ENCODE data around the gene CCT7.

CCT7 gene

GRCh38 chr2:73268830-73269685 is 35.0 kb downstream of the CCT7 start:
- peak; percentile 81 for DNase-seq (ENCODE audit: low spot score)

- no peak for DNase-seq (ENCODE audit: low spot score)
These were observed 35.8 kb downstream of the CCT7 start for GRCh38 chr2:73269686-73270465.

GRCh38 chr2:73272270-73272669 is 38.2 kb downstream of the CCT7 start:
- no peak for DNase-seq (ENCODE audit: low spot score)

- no peak for DNase-seq (ENCODE audit: low spot score)
These were observed 45.7 kb downstream of the CCT7 start for GRCh38 chr2:73279852-73280251.

- DNase-seq (ENCODE audit: low spot score), result no peak
These were observed 47.1 kb downstream of the CCT7 start for GRCh38 chr2:73281244-73281643.

- DNase-seq (ENCODE audit: low spot score), result no peak
These were observed 48.9 kb downstream of the CCT7 start for GRCh38 chr2:73282924-73283544.

- DNase-seq (ENCODE audit: low spot score), result no peak
These were observed 49.6 kb downstream of the CCT7 start for GRCh38 chr2:73283545-73284295.

GRCh38 chr2:73284296-73285158 is 50.4 kb downstream of the CCT7 start, which contains the start of gene FBXO41:
FBXO41 (minus strand) TSS chr2:73284478; CDS start chr2:73269630, 14,848 bp downstream.
- DNase-seq (ENCODE audit: low spot score), result peak; percentile 56

GRCh38 chr2:73285159-73285739 is 51.1 kb downstream of the CCT7 start:
- no peak for DNase-seq (ENCODE audit: low spot score)

GRCh38 chr2:73286134-73286655 is 52.1 kb downstream of the CCT7 start:
- no peak for DNase-seq (ENCODE audit: low spot score)

GRCh38 chr2:73289304-73289703 is 55.2 kb downstream of the CCT7 start:
- no peak for DNase-seq (ENCODE audit: low spot score)

- peak; percentile 46 for DNase-seq (ENCODE audit: low spot score)
These were observed 56.1 kb downstream of the CCT7 start for GRCh38 chr2:73290049-73290839.

- peak; percentile 49 for DNase-seq (ENCODE audit: low spot score)
These were observed 57.0 kb downstream of the CCT7 start for GRCh38 chr2:73291093-73291460.

- no peak for DNase-seq (ENCODE audit: low spot score)
These were observed 57.6 kb downstream of the CCT7 start for GRCh38 chr2:73291461-73292315.

- no peak for DNase-seq (ENCODE audit: low spot score)
These were observed 58.3 kb downstream of the CCT7 start for GRCh38 chr2:73292316-73292905.

GRCh38 chr2:73292906-73293533 is 58.9 kb downstream of the CCT7 start:
- DNase-seq (ENCODE audit: low spot score), result no peak

- peak; percentile 89 for DNase-seq (ENCODE audit: low spot score)
These were observed 59.5 kb downstream of the CCT7 start, which contains the start of gene EGR4 for GRCh38 chr2:73293534-73294171. EGR4 (minus strand) TSS chr2:73293548; CDS start chr2:73293317, 231 bp downstream.
